Retinal pigment epithelial cell (primary cell): ENCODE results near the gene OR10A5.
"Not testable (repeated sequence)": the region's sequence is repeated elsewhere in the genome, so short reads cannot be mapped to it uniquely, and the experiment has no call there.

ENCODE experiments used
- DNase-seq: peaks from one replicate; pipeline ENCODE4 v3.0.0-alpha.2; 2010; ENCODE audit warnings: low read depth
- H3K4me3 ChIP-seq: 2 replicates; pipeline ENCODE4 v1.5.1; 2011; ENCODE audit warnings: mild to moderate bottlenecking, low read length, control low read depth, moderate library complexity
- CTCF ChIP-seq: conservative IDR thresholded peaks from 2 replicates; pipeline ENCODE4 v1.5.1; 2011; ENCODE audit warnings: low read depth, low read length, control low read depth, inconsistent platforms

Gene OR10A5

GRCh38 chr11:6871278-6871677 is 25.8 kb downstream of the OR10A5 start:
- TF ChIP-seq CTCF: no peak
- H3K4me3 ChIP-seq: no peak overlapping the region
- DNase-seq: no peak

GRCh38 chr11:6875761-6876160 is 30.3 kb downstream of the OR10A5 start:
- no peak for TF ChIP-seq CTCF
- no peak overlapping the region for H3K4me3 ChIP-seq
- DNase-seq: no peak

- no peak for DNase-seq
- no peak for TF ChIP-seq CTCF
- no peak within 1 kb of the TSS for H3K4me3 ChIP-seq
Observed at GRCh38 chr11:6876325-6876724, 30.8 kb downstream of the OR10A5 start, which contains the start of gene OR10A4. TSS of gene OR10A4 (plus strand) at chr11:6876625. CDS start at chr11:6876648, 23 bp downstream.

GRCh38 chr11:6876914-6877313 is 31.4 kb downstream of the OR10A5 start:
- H3K4me3 ChIP-seq: no peak overlapping the region
- no peak for TF ChIP-seq CTCF
- DNase-seq: no peak

- H3K4me3 ChIP-seq: no peak overlapping the region
- no peak for DNase-seq
- TF ChIP-seq CTCF: no peak
Observed at GRCh38 chr11:6882751-6883150, 37.3 kb downstream of the OR10A5 start.

GRCh38 chr11:6887711-6888110 is 42.2 kb downstream of the OR10A5 start:
- DNase-seq, H3K4me3 ChIP-seq: not testable (repeated sequence)

- no peak for DNase-seq
- TF ChIP-seq CTCF: no peak
- H3K4me3 ChIP-seq: no peak overlapping the region
Observed at GRCh38 chr11:6888830-6889229, 43.3 kb downstream of the OR10A5 start.

GRCh38 chr11:6889835-6890234 is 44.4 kb downstream of the OR10A5 start:
- H3K4me3 ChIP-seq: no peak overlapping the region
- no peak for DNase-seq
- TF ChIP-seq CTCF: no peak
